ENCODE measurements around the gene MARCHF2. TPM values are rescaled to one million over a fixed set of nuclear protein-coding genes. Genes with fewer than 3 reads are reported as not detected.
"Not testable (repeated sequence)": the region's sequence is repeated elsewhere in the genome, so short reads cannot be mapped to it uniquely, and the experiment has no call there.

Gene MARCHF2
- total and polyA plus RNA-seq, 2 donors (not counting 3 experiments of a cell fraction or from before 2014, with no cell fraction given): 43.5 to 91.9 TPM

- POLR2A ChIA-PET: no interaction called here
- H3K4me3 ChIP-seq (replicated peaks in 1 of 3; ENCODE audit: insufficient read depth in 1 of 3, low read depth in 1 of 3, low read length in 3 of 3): no peak overlapping the region
- H2AFZ ChIP-seq (ENCODE audit: low read depth, low read length): no peak overlapping the region
- H4K20me1 ChIP-seq (replicated peaks; ENCODE audit: control insufficient read depth, extremely low read depth, insufficient read depth, low read length): no peaks in the 10 kb centered on the region
- no peak overlapping the region for H3K9ac ChIP-seq (replicated peaks; ENCODE audit: extremely low read depth, insufficient read depth, low read length)
- intact Hi-C loops (cut with micrococcal nuclease): no loop called here
- no TSS peak for BruUV-seq (replicated peaks)
- TF ChIP-seq MYC (IDR thresholded peaks at IDR 0.05; ENCODE audit: low read depth, low read length) (no peak), POLR2AphosphoS5 (IDR thresholded peaks at IDR 0.05; ENCODE audit: insufficient read depth, low read depth, low read length) (no peak), EZH2 (IDR thresholded peaks at IDR 0.05; ENCODE audit: borderline replicate concordance, low read depth, low read length, severe bottlenecking) (no peak), CTCF (IDR thresholded peaks at IDR 0.05; ENCODE audit: extremely low read depth in 1 of 2, insufficient read depth in 1 of 2, low read depth in 1 of 2, low read length in 2 of 2) (no peak)
- DNase-seq (ENCODE audit: low read depth, low spot score) (no peak), FAIRE-seq (no peak)
- no peak overlapping the region for H3K27ac ChIP-seq (ENCODE audit: insufficient read depth, low read depth, low read length)
- no peak overlapping the region for H3K4me2 ChIP-seq (ENCODE audit: insufficient read depth, low read length)
- H3K9me3 ChIP-seq (replicated peaks; ENCODE audit: control insufficient read depth, insufficient read depth, low read length): no peaks in the 10 kb centered on the region
- peaks cover 0 to 30% of the 10 kb centered on the region in 2 experiments for H3K36me3 ChIP-seq (ENCODE audit: control insufficient read depth in 2 of 2, extremely low read depth in 1 of 2, insufficient read depth in 2 of 2, low read length in 2 of 2)
- no peaks in the 10 kb centered on the region for H3K27me3 ChIP-seq (ENCODE audit: control insufficient read depth in 2 of 2, insufficient read depth in 2 of 2, low read length in 2 of 2)
- no peaks in the 10 kb centered on the region for H3K79me2 ChIP-seq (ENCODE audit: control insufficient read depth, insufficient read depth, low read length)
- CTCF ChIA-PET: interaction anchor here (1.0 to 2.0 kb wide), 5 partner anchors 9 to 65 kb away, joined by 3 to 9 read pairs (median 3); partner anchors contain the start of gene MARCHF2
- dilution Hi-C loops (cut with MboI; ENCODE audit: extremely low pct_ligation_motif_present, low sequenced_read_pairs): no loop called here
- no peaks in the 10 kb centered on the region for H3K4me1 ChIP-seq (ENCODE audit: control insufficient read depth, extremely low read depth, insufficient read depth, low read length)
- H3K9me1 ChIP-seq (replicated peaks; ENCODE audit: control insufficient read depth, extremely low read depth, insufficient read depth, low read length): no peaks in the 10 kb centered on the region
These were observed 8.5 kb upstream of the MARCHF2 start for GRCh38 chr19:8404391-8405151.

- intact Hi-C loops (cut with micrococcal nuclease); H4K20me1 ChIP-seq (replicated peaks; ENCODE audit: control insufficient read depth, extremely low read depth, insufficient read depth, low read length); H3K4me3 ChIP-seq (replicated peaks in 1 of 3; ENCODE audit: insufficient read depth in 1 of 3, low read depth in 1 of 3, low read length in 3 of 3); H3K36me3 ChIP-seq (ENCODE audit: control insufficient read depth in 2 of 2, extremely low read depth in 1 of 2, insufficient read depth in 2 of 2, low read length in 2 of 2); FAIRE-seq; H3K9me3 ChIP-seq (replicated peaks; ENCODE audit: control insufficient read depth, insufficient read depth, low read length); DNase-seq (ENCODE audit: low read depth, low spot score); H3K4me1 ChIP-seq (ENCODE audit: control insufficient read depth, extremely low read depth, insufficient read depth, low read length); H3K9me1 ChIP-seq (replicated peaks; ENCODE audit: control insufficient read depth, extremely low read depth, insufficient read depth, low read length); H2AFZ ChIP-seq (ENCODE audit: low read depth, low read length); H3K79me2 ChIP-seq (ENCODE audit: control insufficient read depth, insufficient read depth, low read length); H3K9ac ChIP-seq (replicated peaks; ENCODE audit: extremely low read depth, insufficient read depth, low read length); BruUV-seq (replicated peaks); H3K4me2 ChIP-seq (ENCODE audit: insufficient read depth, low read length); dilution Hi-C loops (cut with MboI; ENCODE audit: extremely low pct_ligation_motif_present, low sequenced_read_pairs); H3K27me3 ChIP-seq (ENCODE audit: control insufficient read depth in 2 of 2, insufficient read depth in 2 of 2, low read length in 2 of 2); H3K27ac ChIP-seq (ENCODE audit: insufficient read depth, low read depth, low read length): not testable (repeated sequence)
- ChIA-PET POLR2A (interaction anchor here (0.5 kb wide), 1 partner anchor 98 kb away, joined by 3 read pairs; no protein-coding TSS in a partner anchor), CTCF (interaction anchor here (1.8 to 6.2 kb wide), 3 partner anchors 13 to 95 kb away, joined by 4 to 65 read pairs (median 48); no protein-coding TSS in a partner anchor)
These were observed 2.4 kb upstream of the MARCHF2 start for GRCh38 chr19:8410718-8411117.
